ENCODE data around the gene LSM8. TPM values are rescaled to one million over a fixed set of nuclear protein-coding genes. Genes with fewer than 3 reads are reported as not detected.
"Not testable (repeated sequence)": the region's sequence is repeated elsewhere in the genome, so short reads cannot be mapped to it uniquely, and the experiment has no call there.

LSM8 gene
- total RNA-seq, 2 donors from 2014 or later = 51.3 to 53.4 TPM

DNA sequence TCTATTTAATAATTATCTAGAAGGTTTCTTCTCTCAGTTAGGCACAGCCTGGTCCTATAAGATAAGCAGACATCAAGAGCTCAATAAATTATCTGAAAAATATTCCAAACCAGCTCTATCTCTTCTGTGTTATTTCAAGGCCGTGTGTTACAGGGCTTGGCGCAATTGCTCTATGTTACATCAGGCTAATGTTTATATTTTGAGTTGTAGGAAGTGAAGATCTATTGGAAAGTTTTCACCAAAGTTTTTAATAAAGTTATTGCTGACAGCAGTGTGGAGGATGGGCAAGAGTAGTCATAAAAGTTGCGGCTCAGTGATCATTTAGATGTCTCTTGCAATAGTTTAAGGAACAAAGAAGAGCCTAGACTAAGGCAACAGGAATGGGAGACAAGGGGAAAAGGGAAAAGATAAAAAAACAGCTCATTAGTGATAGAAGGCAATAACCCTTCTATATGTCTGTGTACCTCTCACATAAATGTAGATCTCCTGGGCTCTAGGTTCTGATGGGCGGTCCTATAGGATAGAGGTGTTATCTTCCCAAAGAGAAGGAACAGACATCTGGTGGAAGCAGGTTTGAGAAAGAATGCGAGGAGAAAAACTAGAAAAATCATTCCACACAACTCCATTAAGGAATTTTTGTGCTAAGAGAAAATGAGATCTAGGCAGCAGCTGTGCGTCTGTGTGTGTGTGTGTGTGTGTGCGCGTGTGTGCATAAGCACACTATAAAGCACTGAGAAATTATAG lies 34.6 kb downstream of the LSM8 start:
- peaks cover 14% of the 10 kb centered on the region for H3K4me1 Mint-ChIP-seq (ENCODE audit: low read depth)
- no peaks in the 10 kb centered on the region for H3K9me3 Mint-ChIP-seq
- H3K36me3 Mint-ChIP-seq (ENCODE audit: insufficient read depth in 2 of 2) = no peaks in the 10 kb centered on the region
- ATAC-seq (replicated peaks in 1 of 2) (no peak), DNase-seq (no peak)
- H3K27me3 Mint-ChIP-seq (ENCODE audit: low read depth) = peaks cover 11% of the 10 kb centered on the region
- no peak overlapping the region for H3K27ac Mint-ChIP-seq
- H3K4me3 Mint-ChIP-seq = no peak overlapping the region

DNA sequence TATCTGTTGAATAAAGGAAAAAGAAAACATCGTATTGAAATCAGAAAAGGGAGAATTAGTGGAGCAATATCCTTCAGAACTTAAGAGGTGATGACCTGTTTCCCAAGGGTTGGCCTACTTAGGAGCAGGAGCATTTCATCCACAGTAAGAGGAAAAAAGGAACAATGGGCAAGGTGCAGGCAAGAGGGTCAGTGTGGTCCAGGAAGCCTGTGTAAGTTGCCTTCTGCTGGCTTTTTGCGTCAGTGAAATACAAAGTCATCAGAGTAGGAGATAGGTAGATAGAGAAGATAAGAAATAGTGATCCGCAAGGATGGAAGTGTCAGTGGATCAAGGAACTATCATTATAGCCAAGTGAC lies 35.2 kb downstream of the LSM8 start:
- H3K9me3 Mint-ChIP-seq = no peaks in the 10 kb centered on the region
- no peaks in the 10 kb centered on the region for H3K36me3 Mint-ChIP-seq (ENCODE audit: insufficient read depth in 2 of 2)
- no peak overlapping the region for H3K4me3 Mint-ChIP-seq
- H3K27ac Mint-ChIP-seq = no peak overlapping the region
- peaks cover 10% of the 10 kb centered on the region for H3K4me1 Mint-ChIP-seq (ENCODE audit: low read depth)
- ATAC-seq (replicated peaks in 1 of 2) (no peak), DNase-seq (no peak)
- peaks cover 11% of the 10 kb centered on the region for H3K27me3 Mint-ChIP-seq (ENCODE audit: low read depth)

DNA sequence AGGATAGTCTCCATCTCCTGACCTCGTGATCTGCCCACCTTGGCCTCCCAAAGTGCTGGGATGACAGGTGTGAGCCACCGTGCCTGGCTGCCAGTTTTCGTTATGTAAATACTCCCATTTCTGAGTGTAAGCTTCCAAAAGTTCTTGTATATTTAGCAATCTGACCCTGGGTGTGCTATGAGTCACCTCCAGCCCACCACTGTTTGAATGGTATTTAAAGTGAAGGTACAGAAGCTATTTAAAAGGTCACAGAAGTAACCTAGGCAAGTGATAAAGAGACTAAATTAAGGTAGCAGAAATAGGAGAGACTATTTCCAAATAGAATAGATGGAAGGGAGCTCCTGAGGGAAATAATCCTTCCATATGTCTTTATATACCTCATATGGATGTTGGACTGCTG lies 36.6 kb downstream of the LSM8 start:
- Mint-ChIP-seq H3K9me3 (no peaks in the 10 kb centered on the region), H3K27ac (no peak overlapping the region), H3K4me3 (no peak overlapping the region), H3K27me3 (ENCODE audit: low read depth) (peaks cover 11% of the 10 kb centered on the region), H3K4me1 (ENCODE audit: low read depth) (no peaks in the 10 kb centered on the region), H3K36me3 (ENCODE audit: insufficient read depth in 2 of 2) (no peaks in the 10 kb centered on the region)
- DNase-seq (no peak), ATAC-seq (replicated peaks in 1 of 2) (no peak)

DNA sequence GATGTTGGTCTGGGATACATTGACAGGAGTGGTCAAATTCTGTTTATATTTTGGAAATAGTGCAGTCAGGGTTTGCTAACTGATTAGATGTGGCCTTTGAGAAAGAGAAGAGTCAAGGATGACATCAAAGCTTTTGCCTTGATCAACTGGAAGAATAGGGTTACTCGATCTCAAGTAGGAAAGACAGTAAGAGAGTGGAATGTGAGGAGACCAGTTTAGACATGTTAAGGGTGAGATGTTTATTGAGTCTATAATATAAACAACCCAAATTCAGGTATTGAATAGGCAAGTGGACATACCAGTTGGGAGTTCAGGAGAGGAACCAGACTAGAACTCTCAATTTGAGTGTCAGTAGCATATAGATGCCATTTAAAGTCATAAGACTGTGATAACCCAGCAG lies 38.6 kb downstream of the LSM8 start:
- H3K9me3 Mint-ChIP-seq = no peaks in the 10 kb centered on the region
- ATAC-seq (replicated peaks in 1 of 2) = no peak
- no peak overlapping the region for H3K4me3 Mint-ChIP-seq
- no peaks in the 10 kb centered on the region for H3K4me1 Mint-ChIP-seq (ENCODE audit: low read depth)
- H3K27me3 Mint-ChIP-seq (ENCODE audit: low read depth) = peaks cover 11% of the 10 kb centered on the region
- no peak for DNase-seq
- H3K27ac Mint-ChIP-seq = no peak overlapping the region
- no peaks in the 10 kb centered on the region for H3K36me3 Mint-ChIP-seq (ENCODE audit: insufficient read depth in 2 of 2)

DNA sequence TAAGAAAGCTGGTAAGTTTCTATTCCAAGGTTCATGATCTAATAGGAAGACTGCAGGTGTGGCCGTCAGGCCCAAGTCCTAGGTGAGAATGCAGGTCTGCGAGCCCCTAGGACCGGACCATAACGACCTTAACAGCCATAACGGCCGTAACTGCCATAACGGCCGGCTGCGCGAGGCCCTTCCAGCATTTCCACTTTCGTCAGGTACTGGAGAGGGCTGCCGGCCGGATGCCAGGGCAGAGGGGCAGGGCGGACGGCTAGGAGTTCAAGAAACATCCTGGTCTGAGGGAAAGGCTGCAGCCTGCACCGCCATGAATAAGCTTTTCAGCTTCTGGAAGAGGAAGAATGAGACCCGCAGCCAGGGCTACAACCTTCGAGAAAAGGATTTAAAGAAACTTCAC lies 40.6 kb downstream of the LSM8 start, which contains the start of gene ANKRD7:
TSS of gene ANKRD7 (plus strand) at position 184 of the 400 bp plus-strand sequence. CDS start at position 311, 127 bp downstream.
- ATAC-seq (replicated peaks in 1 of 2) = no peak
- Mint-ChIP-seq H3K4me3 (no peak within 1 kb of the TSS), H3K36me3 (ENCODE audit: insufficient read depth in 2 of 2) (no peaks in the 10 kb centered on the region), H3K9me3 (no peaks in the 10 kb centered on the region), H3K27ac (no peak within 1 kb of the TSS), H3K4me1 (ENCODE audit: low read depth) (no peaks in the 10 kb centered on the region), H3K27me3 (ENCODE audit: low read depth) (peaks cover 7% of the 10 kb centered on the region)
- no peak for DNase-seq

DNA sequence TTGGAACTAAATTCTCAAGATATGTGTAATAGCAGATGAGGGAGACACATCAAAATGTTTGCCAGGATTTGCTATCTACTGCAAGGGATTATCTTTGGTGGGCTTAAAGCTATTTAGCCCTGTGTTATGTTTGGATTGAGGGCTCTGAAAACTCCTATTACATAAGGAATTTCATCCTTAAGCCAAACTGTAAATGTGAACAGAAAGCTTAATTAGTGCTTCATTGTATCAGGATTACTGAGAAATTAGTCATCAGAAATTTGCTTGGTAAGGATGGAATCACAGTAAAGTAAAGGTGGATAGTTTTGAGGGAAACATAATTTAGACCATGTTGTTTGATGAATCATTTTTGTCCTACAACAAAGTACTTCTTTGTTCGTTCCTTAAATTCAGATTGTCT lies 48.9 kb downstream of the LSM8 start:
- no peaks in the 10 kb centered on the region for H3K4me1 Mint-ChIP-seq (ENCODE audit: low read depth)
- H3K27ac Mint-ChIP-seq = no peak overlapping the region
- no peaks in the 10 kb centered on the region for H3K9me3 Mint-ChIP-seq
- DNase-seq = no peak
- ATAC-seq (replicated peaks in 1 of 2) = no peak
- no peaks in the 10 kb centered on the region for H3K36me3 Mint-ChIP-seq (ENCODE audit: insufficient read depth in 2 of 2)
- H3K4me3 Mint-ChIP-seq = no peak overlapping the region
- peaks cover 7% of the 10 kb centered on the region for H3K27me3 Mint-ChIP-seq (ENCODE audit: low read depth)

DNA sequence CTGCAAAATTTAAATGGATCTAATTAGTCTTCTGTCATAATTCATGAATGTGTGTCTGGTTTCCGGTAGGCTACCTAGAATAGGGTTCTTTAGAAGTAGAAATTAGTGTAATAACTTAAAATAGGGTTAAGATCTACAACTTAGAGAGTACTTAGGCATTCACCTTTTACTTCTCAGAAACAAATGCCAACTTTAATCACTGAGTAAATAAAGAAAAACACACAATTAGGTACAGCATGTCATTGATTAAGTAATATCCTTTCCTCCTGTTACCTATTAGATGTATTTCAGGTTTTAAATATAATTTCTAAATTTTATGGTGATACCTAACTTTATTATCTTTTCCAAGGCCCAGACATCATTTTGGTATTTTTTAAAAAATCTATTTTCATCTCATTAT lies 49.8 kb downstream of the LSM8 start:
- H3K36me3 Mint-ChIP-seq (ENCODE audit: insufficient read depth in 2 of 2) = no peaks in the 10 kb centered on the region
- no peak for DNase-seq
- H3K4me1 Mint-ChIP-seq (ENCODE audit: low read depth) = no peaks in the 10 kb centered on the region
- no peak for ATAC-seq (replicated peaks in 1 of 2)
- H3K27ac Mint-ChIP-seq = no peak overlapping the region
- H3K9me3 Mint-ChIP-seq = no peaks in the 10 kb centered on the region
- H3K4me3 Mint-ChIP-seq = no peak overlapping the region
- peaks cover 5% of the 10 kb centered on the region for H3K27me3 Mint-ChIP-seq (ENCODE audit: low read depth)

DNA sequence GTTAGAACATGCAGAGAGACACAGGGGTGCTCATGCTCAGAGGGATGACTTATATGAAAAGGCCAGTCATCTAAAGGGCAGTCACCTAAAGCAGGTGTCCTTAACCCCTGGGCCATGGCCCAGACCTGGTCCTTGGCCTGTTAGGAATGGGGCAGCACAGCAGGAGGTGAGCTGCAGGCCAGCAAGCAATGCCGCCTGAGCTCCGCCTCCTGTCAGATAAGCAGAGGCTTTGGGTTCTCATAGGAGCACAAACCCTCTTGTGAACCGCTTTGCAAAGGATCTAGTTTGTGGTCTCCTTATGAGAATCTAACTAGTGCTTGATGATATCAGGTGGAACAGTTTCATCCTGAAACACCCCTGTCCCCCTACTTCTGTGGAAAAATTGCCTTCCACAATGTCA lies 55.0 kb downstream of the LSM8 start:
- ATAC-seq (replicated peaks in 1 of 2) (no peak), DNase-seq (no peak)
- Mint-ChIP-seq H3K4me3 (no peak overlapping the region), H3K36me3 (ENCODE audit: insufficient read depth in 2 of 2) (peaks cover 1 to 2% of the 10 kb centered on the region in 2 donors), H3K4me1 (ENCODE audit: low read depth) (no peaks in the 10 kb centered on the region), H3K27ac (no peak overlapping the region), H3K27me3 (ENCODE audit: low read depth) (peaks cover 4% of the 10 kb centered on the region), H3K9me3 (no peaks in the 10 kb centered on the region)

DNA sequence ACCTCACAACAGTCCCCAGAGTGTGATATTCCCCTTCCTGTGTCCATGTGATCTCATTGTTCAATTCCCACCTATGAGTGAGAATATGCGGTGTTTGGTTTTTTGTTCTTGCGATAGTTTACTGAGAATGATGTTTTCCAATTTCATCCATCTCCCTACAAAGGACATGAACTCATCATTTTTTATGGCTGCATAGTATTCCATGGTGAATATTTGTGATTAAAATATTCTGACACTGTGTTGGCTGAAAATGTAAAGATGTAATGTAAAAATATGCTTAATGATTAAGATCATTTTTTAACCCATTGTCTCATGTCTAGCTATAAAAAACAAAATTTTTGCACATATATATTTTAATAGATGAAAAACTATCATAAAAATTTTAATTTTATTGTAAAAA lies 56.4 kb downstream of the LSM8 start:
- not testable (repeated sequence) for H3K27me3 Mint-ChIP-seq (ENCODE audit: low read depth); DNase-seq; H3K27ac Mint-ChIP-seq; H3K36me3 Mint-ChIP-seq (ENCODE audit: insufficient read depth in 2 of 2); H3K4me3 Mint-ChIP-seq; H3K9me3 Mint-ChIP-seq; ATAC-seq (replicated peaks in 1 of 2); H3K4me1 Mint-ChIP-seq (ENCODE audit: low read depth)

Other genes starting within 250 kb of the LSM8 start
- gene ANKRD7, start 40.5 kb downstream of the LSM8 start, total RNA-seq = 1 to 10 TPM in 1 of 2 donors, under 1 TPM in 1; 0.74 to 1.8 TPM

All from activated T-cell treated with anti-CD3 and anti-CD28 coated beads, Interleukin-2, amount 50 U/mL, for 72 hours (primary cell).